ENCODE data around the gene VWC2. TPM values are rescaled to one million over a fixed set of nuclear protein-coding genes. Genes with fewer than 3 reads are reported as not detected.

The VWC2 gene
- polyA plus RNA-seq, 1 of the 3 experiments (the other 2 are of a cell fraction) = not detected

- no peak overlapping the region for H3K9ac ChIP-seq
- 32% methylated on average over 2 of the region's 2 CpGs for WGBS (ENCODE audit: low lambda C conversion rate)
These were observed 41.6 kb upstream of the VWC2 start for GRCh38 chr7:49731836-49732235.

GRCh38 chr7:49762666-49763065 is 10.8 kb upstream of the VWC2 start:
- WGBS (ENCODE audit: low lambda C conversion rate) = 12% methylated on average over 3 of the region's 3 CpGs
- Histone ChIP-seq H3K79me2 (ENCODE audit: insufficient read depth) (no peaks in the 10 kb centered on the region), H3K27me3 (ENCODE audit: insufficient read depth) (peaks cover 9% of the 10 kb centered on the region), H3K4me3 (ENCODE audit: low read depth in 2 of 2, low read length in 1 of 2) (no peak overlapping the region), H3K9me2 (no peaks in the 10 kb centered on the region), H3K4me2 (no peak overlapping the region), H3K9me3 (no peaks in the 10 kb centered on the region), H3K36me3 (replicated peaks in 1 of 2; ENCODE audit: control insufficient read depth in 1 of 2, insufficient read depth in 2 of 2, low read length in 1 of 2) (no peaks in the 10 kb centered on the region), H3K27ac (ENCODE audit: low read depth in 2 of 2, low read length in 1 of 2) (no peak overlapping the region), H4K20me1 (ENCODE audit: insufficient read depth) (no peaks in the 10 kb centered on the region), H3K9ac (no peak overlapping the region), H3F3A (replicated peaks; ENCODE audit: insufficient read depth) (no peaks in the 10 kb centered on the region), H3K4me1 (ENCODE audit: control insufficient read depth in 1 of 2, insufficient read depth in 2 of 2, low read depth in 1 of 2, low read length in 1 of 2) (no peaks in the 10 kb centered on the region), H2AFZ (ENCODE audit: low read depth) (no peak overlapping the region)
- ChIA-PET CTCF (interaction anchor here (1.1 kb wide), 1 partner anchor 12 kb away, joined by 3 read pairs; no protein-coding TSS in a partner anchor), POLR2A (no interaction called here)
- DNase-seq = no peak
- no peak for TF ChIP-seq NFIC (IDR thresholded peaks at IDR 0.05; ENCODE audit: borderline replicate concordance)
- TF ChIP-seq POLR2AphosphoS5 (IDR thresholded peaks at IDR 0.05; ENCODE audit: low read depth, low read length) = no peak
- TF ChIP-seq, protein P1, sequence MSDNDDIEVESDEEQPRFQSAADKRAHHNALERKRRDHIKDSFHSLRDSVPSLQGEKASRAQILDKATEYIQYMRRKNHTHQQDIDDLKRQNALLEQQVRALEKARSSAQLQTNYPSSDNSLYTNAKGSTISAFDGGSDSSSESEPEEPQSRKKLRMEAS (IDR thresholded peaks at IDR 0.05; ENCODE audit: low read depth) = no peak
- no peak for TF ChIP-seq RCOR1 (IDR thresholded peaks at IDR 0.05; ENCODE audit: low read length)
- TF ChIP-seq JUND (IDR thresholded peaks at IDR 0.05) = no peak
- TF ChIP-seq EZH2phosphoT487 (IDR thresholded peaks at IDR 0.05; ENCODE audit: borderline replicate concordance, low read depth) = no peak
- TF ChIP-seq SIN3A (IDR thresholded peaks at IDR 0.05; ENCODE audit: borderline replicate concordance, low read depth, low read length) = no peak
- TF ChIP-seq NRF1 (IDR thresholded peaks at IDR 0.05; ENCODE audit: low read depth, low read length) = no peak
- TF ChIP-seq CTCF (IDR thresholded peaks at IDR 0.05) = no peak
- no peak for TF ChIP-seq RFX5 (IDR thresholded peaks at IDR 0.05; ENCODE audit: low read length)
- TF ChIP-seq, protein P2, sequence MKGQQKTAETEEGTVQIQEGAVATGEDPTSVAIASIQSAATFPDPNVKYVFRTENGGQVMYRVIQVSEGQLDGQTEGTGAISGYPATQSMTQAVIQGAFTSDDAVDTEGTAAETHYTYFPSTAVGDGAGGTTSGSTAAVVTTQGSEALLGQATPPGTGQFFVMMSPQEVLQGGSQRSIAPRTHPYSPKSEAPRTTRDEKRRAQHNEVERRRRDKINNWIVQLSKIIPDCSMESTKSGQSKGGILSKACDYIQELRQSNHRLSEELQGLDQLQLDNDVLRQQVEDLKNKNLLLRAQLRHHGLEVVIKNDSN (IDR thresholded peaks at IDR 0.05; ENCODE audit: borderline replicate concordance, low read depth) = no peak
- no peak for TF ChIP-seq CHD2 (IDR thresholded peaks at IDR 0.05; ENCODE audit: low read length, partially characterized antibody)

More at GRCh38 chr7:49731836-49732235, 41.6 kb upstream of the VWC2 start:
- Histone ChIP-seq H3K4me1 (ENCODE audit: control insufficient read depth in 1 of 2, insufficient read depth in 2 of 2, low read depth in 1 of 2, low read length in 1 of 2) (no peaks in the 10 kb centered on the region), H3F3A (replicated peaks; ENCODE audit: insufficient read depth) (no peaks in the 10 kb centered on the region), H2AFZ (ENCODE audit: low read depth) (no peak overlapping the region), H3K4me2 (no peak overlapping the region), H3K27ac (ENCODE audit: low read depth in 2 of 2, low read length in 1 of 2) (no peak overlapping the region), H4K20me1 (ENCODE audit: insufficient read depth) (no peaks in the 10 kb centered on the region), H3K36me3 (replicated peaks in 1 of 2; ENCODE audit: control insufficient read depth in 1 of 2, insufficient read depth in 2 of 2, low read length in 1 of 2) (no peaks in the 10 kb centered on the region), H3K79me2 (ENCODE audit: insufficient read depth) (no peaks in the 10 kb centered on the region), H3K9me2 (no peaks in the 10 kb centered on the region), H3K27me3 (ENCODE audit: insufficient read depth) (no peaks in the 10 kb centered on the region), H3K9me3 (no peaks in the 10 kb centered on the region), H3K4me3 (ENCODE audit: low read depth in 2 of 2, low read length in 1 of 2) (no peak overlapping the region)
- ChIA-PET POLR2A (no interaction called here), CTCF (no interaction called here)
- TF ChIP-seq RCOR1 (IDR thresholded peaks at IDR 0.05; ENCODE audit: low read length) (no peak), RFX5 (IDR thresholded peaks at IDR 0.05; ENCODE audit: low read length) (no peak), EP300 (IDR thresholded peaks at IDR 0.05; ENCODE audit: borderline replicate concordance in 1 of 2, low read depth in 1 of 2, low read length in 1 of 2) (no peak), GABPA (IDR thresholded peaks at IDR 0.05; ENCODE audit: low read depth) (no peak), REST (IDR thresholded peaks at IDR 0.05; ENCODE audit: low read depth, low read length) (no peak), MXI1 (IDR thresholded peaks at IDR 0.05; ENCODE audit: low read depth, low read length) (no peak)
- TF ChIP-seq, protein P3, sequence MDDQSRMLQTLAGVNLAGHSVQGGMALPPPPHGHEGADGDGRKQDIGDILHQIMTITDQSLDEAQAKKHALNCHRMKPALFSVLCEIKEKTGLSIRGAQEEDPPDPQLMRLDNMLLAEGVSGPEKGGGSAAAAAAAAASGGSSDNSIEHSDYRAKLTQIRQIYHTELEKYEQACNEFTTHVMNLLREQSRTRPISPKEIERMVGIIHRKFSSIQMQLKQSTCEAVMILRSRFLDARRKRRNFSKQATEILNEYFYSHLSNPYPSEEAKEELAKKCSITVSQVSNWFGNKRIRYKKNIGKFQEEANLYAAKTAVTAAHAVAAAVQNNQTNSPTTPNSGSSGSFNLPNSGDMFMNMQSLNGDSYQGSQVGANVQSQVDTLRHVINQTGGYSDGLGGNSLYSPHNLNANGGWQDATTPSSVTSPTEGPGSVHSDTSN (IDR thresholded peaks at IDR 0.05) = no peak
- DNase-seq = no peak
